ENCODE data around the gene CSPG4.
"Not testable (repeated sequence)": the region's sequence is repeated elsewhere in the genome, so short reads cannot be mapped to it uniquely, and the experiment has no call there.

Gene CSPG4

GRCh38 chr15:75695634-75696310 is 16.9 kb downstream of the CSPG4 start:
- peaks cover 67% of the 10 kb centered on the region for H3K4me1 Mint-ChIP-seq
- peaks cover 26% of the 10 kb centered on the region for H3K27me3 Mint-ChIP-seq
- H3K9me3 Mint-ChIP-seq: no peaks in the 10 kb centered on the region
- H3K4me3 Mint-ChIP-seq: peak overlapping the region; percentile 41
- H3K36me3 Mint-ChIP-seq: no peaks in the 10 kb centered on the region
- H3K27ac Mint-ChIP-seq: peak overlapping the region; percentile 42
- no peak for ATAC-seq

GRCh38 chr15:75695220-75695619 is 17.4 kb downstream of the CSPG4 start:
- Mint-ChIP-seq H3K4me1 (peaks cover 62% of the 10 kb centered on the region), H3K4me3 (peak overlapping the region; percentile 53), H3K27me3 (peaks cover 26% of the 10 kb centered on the region), H3K9me3 (no peaks in the 10 kb centered on the region), H3K27ac (peak overlapping the region; percentile 42), H3K36me3 (no peaks in the 10 kb centered on the region)
- no peak for ATAC-seq

- Mint-ChIP-seq H3K9me3 (no peaks in the 10 kb centered on the region), H3K4me3 (no peak overlapping the region), H3K27ac (peak overlapping the region; percentile 42), H3K27me3 (peaks cover 26% of the 10 kb centered on the region), H3K4me1 (peaks cover 54% of the 10 kb centered on the region), H3K36me3 (no peaks in the 10 kb centered on the region)
- no peak for ATAC-seq
Measured at GRCh38 chr15:75694241-75695182, 18.1 kb downstream of the CSPG4 start.

- Mint-ChIP-seq H3K27me3 (peaks cover 26% of the 10 kb centered on the region), H3K27ac (no peak overlapping the region), H3K36me3 (no peaks in the 10 kb centered on the region), H3K9me3 (no peaks in the 10 kb centered on the region), H3K4me1 (peaks cover 48% of the 10 kb centered on the region), H3K4me3 (no peak overlapping the region)
- no peak for ATAC-seq
Measured at GRCh38 chr15:75693501-75694240, 19.0 kb downstream of the CSPG4 start.

- not testable (repeated sequence) for H3K36me3 Mint-ChIP-seq, H3K9me3 Mint-ChIP-seq, H3K4me3 Mint-ChIP-seq, ATAC-seq, H3K27ac Mint-ChIP-seq
- Mint-ChIP-seq H3K27me3 (peaks cover 31% of the 10 kb centered on the region), H3K4me1 (peaks cover 48% of the 10 kb centered on the region)
Measured at GRCh38 chr15:75693028-75693427, 19.6 kb downstream of the CSPG4 start.

- H3K4me1 Mint-ChIP-seq: peaks cover 41% of the 10 kb centered on the region
- not testable (repeated sequence) for H3K4me3 Mint-ChIP-seq, H3K36me3 Mint-ChIP-seq, H3K9me3 Mint-ChIP-seq, ATAC-seq, H3K27ac Mint-ChIP-seq
- peaks cover 38% of the 10 kb centered on the region for H3K27me3 Mint-ChIP-seq
Measured at GRCh38 chr15:75692311-75692710, 20.3 kb downstream of the CSPG4 start.

- H3K4me1 Mint-ChIP-seq: peaks cover 20% of the 10 kb centered on the region
- H3K36me3 Mint-ChIP-seq, H3K4me3 Mint-ChIP-seq, H3K27ac Mint-ChIP-seq, H3K9me3 Mint-ChIP-seq, ATAC-seq: not testable (repeated sequence)
- H3K27me3 Mint-ChIP-seq: peaks cover 27% of the 10 kb centered on the region
Measured at GRCh38 chr15:75689429-75689828, 23.2 kb downstream of the CSPG4 start.

GRCh38 chr15:75688831-75689230 is 23.8 kb downstream of the CSPG4 start:
- Mint-ChIP-seq H3K9me3 (no peaks in the 10 kb centered on the region), H3K4me1 (peaks cover 14% of the 10 kb centered on the region), H3K27me3 (peaks cover 26% of the 10 kb centered on the region), H3K4me3 (no peak overlapping the region), H3K36me3 (no peaks in the 10 kb centered on the region), H3K27ac (no peak overlapping the region)
- ATAC-seq: no peak

GRCh38 chr15:75688278-75688557 is 24.4 kb downstream of the CSPG4 start:
- no peaks in the 10 kb centered on the region for H3K9me3 Mint-ChIP-seq
- H3K4me3 Mint-ChIP-seq: no peak overlapping the region
- no peak for ATAC-seq
- peaks cover 8% of the 10 kb centered on the region for H3K4me1 Mint-ChIP-seq
- H3K36me3 Mint-ChIP-seq: no peaks in the 10 kb centered on the region
- H3K27ac Mint-ChIP-seq: no peak overlapping the region
- H3K27me3 Mint-ChIP-seq: peaks cover 26% of the 10 kb centered on the region

GRCh38 chr15:75687486-75688277 is 25.0 kb downstream of the CSPG4 start:
- no peak overlapping the region for H3K27ac Mint-ChIP-seq
- no peak for ATAC-seq
- H3K4me1 Mint-ChIP-seq: peaks cover 7% of the 10 kb centered on the region
- H3K27me3 Mint-ChIP-seq: peaks cover 22% of the 10 kb centered on the region
- no peaks in the 10 kb centered on the region for H3K36me3 Mint-ChIP-seq
- H3K9me3 Mint-ChIP-seq: no peaks in the 10 kb centered on the region
- H3K4me3 Mint-ChIP-seq: no peak overlapping the region

- H3K27ac Mint-ChIP-seq, H3K4me3 Mint-ChIP-seq, H3K9me3 Mint-ChIP-seq, H3K4me1 Mint-ChIP-seq, H3K36me3 Mint-ChIP-seq: not testable (repeated sequence)
- ATAC-seq: peak; percentile 73
- H3K27me3 Mint-ChIP-seq: peaks cover 15% of the 10 kb centered on the region
Measured at GRCh38 chr15:75686212-75686642, 26.4 kb downstream of the CSPG4 start.

GRCh38 chr15:75685195-75685594 is 27.5 kb downstream of the CSPG4 start:
- no peak for ATAC-seq
- H3K36me3 Mint-ChIP-seq: no peaks in the 10 kb centered on the region
- H3K27me3 Mint-ChIP-seq: peaks cover 15% of the 10 kb centered on the region
- no peak overlapping the region for H3K27ac Mint-ChIP-seq
- H3K9me3 Mint-ChIP-seq: no peaks in the 10 kb centered on the region
- no peaks in the 10 kb centered on the region for H3K4me1 Mint-ChIP-seq
- no peak overlapping the region for H3K4me3 Mint-ChIP-seq

- H3K9me3 Mint-ChIP-seq: no peaks in the 10 kb centered on the region
- ATAC-seq: no peak
Measured at GRCh38 chr15:75684648-75685047, 28.0 kb downstream of the CSPG4 start.

GRCh38 chr15:75683646-75684312 is 28.9 kb downstream of the CSPG4 start:
- not testable (repeated sequence) for H3K4me1 Mint-ChIP-seq, H3K4me3 Mint-ChIP-seq, H3K27ac Mint-ChIP-seq, H3K9me3 Mint-ChIP-seq, H3K36me3 Mint-ChIP-seq
- peaks cover 15% of the 10 kb centered on the region for H3K27me3 Mint-ChIP-seq
- peak; percentile 82 for ATAC-seq

More at GRCh38 chr15:75684648-75685047, 28.0 kb downstream of the CSPG4 start:
- no peaks in the 10 kb centered on the region for H3K36me3 Mint-ChIP-seq
- no peak overlapping the region for H3K27ac Mint-ChIP-seq
- H3K4me1 Mint-ChIP-seq: no peaks in the 10 kb centered on the region
- no peak overlapping the region for H3K4me3 Mint-ChIP-seq
- H3K27me3 Mint-ChIP-seq: peaks cover 15% of the 10 kb centered on the region
